Ishikawa (cell line): Measurements from ENCODE around the gene WDR59.

Experiments used
- CEBPB ChIP-seq: IDR thresholded peaks from 2 replicates; pipeline ENCODE4 v1.6.1; 2012
- CREB1 ChIP-seq: IDR thresholded peaks from 2 replicates; pipeline ENCODE4 v1.6.1; 2012; ENCODE audit warnings: low read depth
- EP300 ChIP-seq: IDR thresholded peaks from 2 replicates; pipeline ENCODE4 v1.6.1; 2012; ENCODE audit warnings: borderline replicate concordance
- NFIC ChIP-seq: IDR thresholded peaks from 2 replicates; pipeline ENCODE4 v1.6.1; 2012
- TAF1 ChIP-seq: IDR thresholded peaks from 2 replicates; pipeline ENCODE4 v1.6.1; 2012; ENCODE audit warnings: low read depth, mild to moderate bottlenecking

DNA sequence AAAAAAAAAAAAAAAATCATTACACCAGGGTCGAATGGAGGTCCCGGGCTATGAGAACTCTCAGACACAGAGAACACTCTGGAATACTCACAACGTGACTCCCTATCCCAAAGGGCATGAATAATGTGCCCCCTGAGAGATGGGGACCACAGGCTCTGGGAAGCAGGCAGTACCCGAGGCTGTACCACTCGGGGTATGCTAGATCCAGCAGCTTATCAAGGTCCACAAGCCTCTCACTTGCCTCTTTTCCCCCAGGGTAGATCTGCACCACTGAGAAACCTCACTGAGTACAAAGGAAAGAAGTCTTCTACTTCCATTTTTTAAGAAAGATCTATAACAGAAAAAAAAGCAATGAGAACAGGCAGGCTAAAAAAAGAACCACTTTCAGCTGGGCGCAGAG, 40.5 kb downstream of the WDR59 start:
- TF ChIP-seq CREB1 = no peak
- TF ChIP-seq CEBPB = no peak
- TF ChIP-seq NFIC = no peak
- no peak for TF ChIP-seq EP300
- no peak for TF ChIP-seq TAF1
